Activated T-cell treated with anti-CD3 and anti-CD28 coated beads for 4 hours (primary cell): ENCODE data around the gene FKBP5.
"Not testable (repeated sequence)": the region's sequence is repeated elsewhere in the genome, so short reads cannot be mapped to it uniquely, and the experiment has no call there.

Source experiments
- DNase-seq: peaks from one replicate; pipeline ENCODE4 v3.0.0-alpha.2; 2020

FKBP5 gene

GRCh38 chr6:35580836-35581235 lies 107.9 kb downstream of the FKBP5 start:
- DNase-seq = no peak

DNA sequence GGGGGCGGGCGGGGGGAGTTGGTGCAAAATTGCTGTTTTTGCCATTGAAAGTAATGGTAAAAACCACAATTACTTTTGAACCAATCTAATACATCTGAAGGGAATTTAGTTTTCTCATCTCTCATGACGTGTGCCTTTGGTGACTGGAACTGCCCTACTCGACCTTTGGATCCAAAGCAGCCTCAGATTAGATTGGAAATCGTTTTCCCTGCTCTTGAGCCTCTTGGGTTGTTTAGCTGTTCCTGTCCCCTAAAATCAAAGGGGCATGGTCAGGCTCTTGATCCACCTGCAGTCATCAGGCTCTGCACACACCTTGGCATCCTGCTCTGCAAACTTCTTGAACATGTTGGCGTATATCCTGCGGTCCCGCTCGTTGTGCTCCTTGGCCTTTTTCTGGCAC lies 112.0 kb downstream of the FKBP5 start:
- DNase-seq = no peak

DNA sequence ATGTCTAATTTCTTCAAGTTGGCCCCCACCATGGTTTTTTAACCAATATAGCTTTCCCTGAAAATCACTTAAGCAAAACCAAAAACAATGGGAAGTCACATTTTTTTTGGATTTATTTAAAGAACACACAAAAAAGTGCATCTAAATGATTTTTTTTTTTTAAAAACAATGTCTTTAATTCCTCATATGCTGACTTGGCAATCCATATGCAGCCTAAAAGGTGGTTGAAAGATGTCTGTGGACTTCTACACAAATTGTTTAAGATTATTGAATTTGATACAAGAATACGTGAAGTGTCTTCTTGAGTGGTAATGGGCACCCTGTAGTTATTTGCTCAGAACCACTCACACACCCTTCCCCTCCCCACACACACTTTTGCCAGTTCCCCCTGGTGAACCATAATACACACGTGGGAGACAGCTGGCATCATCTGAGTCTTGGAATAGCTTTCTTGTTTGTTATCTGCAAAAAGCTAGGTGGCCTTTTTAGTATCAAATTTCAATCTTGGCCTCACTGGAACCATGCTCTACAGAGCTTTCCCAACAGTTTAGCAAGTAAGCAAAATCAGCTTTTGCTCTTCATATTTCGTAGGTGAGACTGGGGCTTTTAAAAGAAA lies 115.1 kb downstream of the FKBP5 start:
- no peak for DNase-seq

DNA sequence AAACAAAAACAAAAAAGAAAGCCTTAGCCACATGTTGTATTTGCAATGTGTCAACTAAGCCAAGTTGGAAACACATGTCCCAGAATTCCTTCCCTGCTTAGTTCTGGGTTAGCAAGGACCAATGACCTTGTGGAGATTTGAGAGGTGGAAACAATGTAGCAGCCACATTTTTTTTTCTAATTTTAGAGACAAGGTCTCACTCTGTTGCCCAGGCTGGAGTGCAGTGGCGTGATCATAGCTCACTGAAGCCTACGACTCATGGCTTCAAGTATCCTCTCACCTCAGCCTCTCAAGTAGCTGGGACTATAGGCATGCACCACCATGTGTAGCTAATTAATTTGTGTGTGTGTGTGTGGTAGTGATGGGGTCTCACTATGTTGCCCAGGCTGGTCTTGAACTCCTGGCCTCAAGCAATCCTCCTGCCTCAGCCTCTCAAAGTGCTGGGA lies 117.8 kb downstream of the FKBP5 start:
- not testable (repeated sequence) for DNase-seq

DNA sequence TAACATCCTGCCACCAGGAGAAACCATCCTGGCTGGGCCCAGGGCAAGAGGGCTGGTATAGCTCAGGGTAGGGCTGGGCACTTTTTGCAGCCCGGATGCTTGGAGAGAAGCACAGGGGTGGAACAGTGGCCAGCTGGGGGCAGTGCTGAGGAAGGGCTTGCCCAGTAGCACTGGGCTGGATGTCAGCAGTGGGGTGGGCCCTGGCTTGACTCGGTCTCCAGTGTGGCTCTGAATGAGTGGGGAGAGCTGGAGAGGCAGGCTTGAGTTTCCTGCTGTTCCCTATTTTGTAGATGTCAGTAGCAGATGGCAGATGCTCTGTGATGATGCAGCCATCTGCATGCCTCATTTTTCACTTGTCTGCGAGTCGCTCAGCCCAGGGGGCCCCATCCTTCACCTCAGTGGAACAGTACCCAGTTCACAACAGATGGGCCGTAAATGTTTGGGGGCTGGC lies 119.7 kb downstream of the FKBP5 start:
- DNase-seq = no peak

DNA sequence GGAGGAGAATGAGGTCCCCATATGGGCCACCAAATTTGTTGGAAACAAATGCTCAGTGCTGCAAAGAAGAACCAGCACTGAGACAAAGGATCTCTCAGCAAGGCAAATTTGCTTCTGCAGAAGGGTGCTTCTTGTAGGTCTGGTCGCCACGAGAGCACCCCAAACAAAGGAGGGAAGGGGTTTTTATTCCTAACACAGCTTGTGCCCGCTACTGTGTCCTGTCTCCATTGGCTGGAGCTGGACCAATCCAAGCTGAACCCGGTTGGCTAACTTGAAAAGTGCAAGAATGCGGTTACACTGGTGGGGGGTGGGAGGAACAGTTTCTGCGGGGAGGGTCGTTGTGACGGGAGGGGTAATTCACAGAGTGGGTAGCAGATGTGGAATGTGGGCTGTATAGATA lies 121.9 kb downstream of the FKBP5 start:
- no peak for DNase-seq

GRCh38 chr6:35564733-35565132 lies 124.0 kb downstream of the FKBP5 start:
- DNase-seq = no peak

DNA sequence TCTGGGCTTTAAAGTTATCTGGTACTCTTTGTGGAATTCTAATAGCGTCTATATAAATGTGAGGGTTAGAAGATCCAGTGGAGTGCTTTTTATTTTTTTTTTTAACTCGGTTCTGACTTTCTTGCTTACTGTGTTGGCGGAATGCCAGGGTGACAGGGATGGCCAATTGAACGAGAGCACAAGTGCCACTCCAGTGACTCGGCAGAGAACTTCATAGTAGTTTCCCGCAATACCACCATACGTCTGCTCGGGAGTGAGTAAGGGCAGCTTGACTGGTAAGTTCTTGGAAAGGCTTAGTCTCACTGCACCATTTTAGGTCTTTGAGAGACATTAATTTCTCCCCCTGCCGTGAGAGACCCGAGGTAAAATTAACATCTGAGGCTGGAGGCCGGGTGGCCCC lies 126.7 kb downstream of the FKBP5 start:
- no peak for DNase-seq

- DNase-seq = no peak
These were observed 127.6 kb downstream of the FKBP5 start for GRCh38 chr6:35561113-35561512.

DNA sequence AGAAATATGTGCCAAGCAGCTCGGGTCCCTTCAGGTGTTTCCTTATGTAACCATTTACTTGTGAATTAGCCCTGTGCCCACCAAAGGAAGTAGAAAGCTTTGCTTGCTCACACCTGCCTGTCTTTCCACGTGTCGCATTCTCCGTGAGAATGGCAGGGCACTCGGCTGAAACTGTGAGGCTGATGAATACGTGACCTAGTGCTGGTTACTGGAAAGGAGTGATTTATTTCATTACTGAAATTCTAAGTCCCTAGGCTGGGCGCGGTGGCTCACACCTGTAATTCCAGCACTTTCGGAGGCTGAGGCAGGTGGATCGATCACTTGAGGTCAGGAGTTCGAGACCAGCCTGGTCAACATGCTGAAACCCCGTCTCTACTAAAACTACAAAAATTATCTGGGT lies 130.1 kb downstream of the FKBP5 start:
- no peak for DNase-seq

DNA sequence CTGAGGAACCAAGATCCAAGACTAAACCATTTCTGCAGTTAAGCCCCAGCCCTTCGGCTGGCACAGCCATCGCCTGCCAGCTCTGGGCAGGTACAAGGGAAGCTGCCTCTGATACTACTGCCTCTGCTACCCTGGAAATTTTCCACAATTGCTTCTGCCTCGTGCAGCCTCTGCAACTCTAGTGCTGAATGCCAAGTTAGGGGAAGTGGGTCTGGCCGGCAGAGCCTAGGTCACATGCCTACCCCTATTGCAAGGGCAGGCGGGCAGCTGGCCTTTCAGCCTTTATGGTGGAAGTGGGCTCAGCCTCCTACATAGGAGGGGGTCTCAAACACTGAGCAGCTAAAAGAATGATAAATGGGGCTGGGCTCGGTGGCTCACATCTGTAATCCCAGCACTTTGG lies 131.5 kb downstream of the FKBP5 start:
- no peak for DNase-seq

GRCh38 chr6:35554811-35555210 lies 133.9 kb downstream of the FKBP5 start:
- no peak for DNase-seq

- no peak for DNase-seq
These were observed 135.4 kb downstream of the FKBP5 start for GRCh38 chr6:35553315-35553714.

DNA sequence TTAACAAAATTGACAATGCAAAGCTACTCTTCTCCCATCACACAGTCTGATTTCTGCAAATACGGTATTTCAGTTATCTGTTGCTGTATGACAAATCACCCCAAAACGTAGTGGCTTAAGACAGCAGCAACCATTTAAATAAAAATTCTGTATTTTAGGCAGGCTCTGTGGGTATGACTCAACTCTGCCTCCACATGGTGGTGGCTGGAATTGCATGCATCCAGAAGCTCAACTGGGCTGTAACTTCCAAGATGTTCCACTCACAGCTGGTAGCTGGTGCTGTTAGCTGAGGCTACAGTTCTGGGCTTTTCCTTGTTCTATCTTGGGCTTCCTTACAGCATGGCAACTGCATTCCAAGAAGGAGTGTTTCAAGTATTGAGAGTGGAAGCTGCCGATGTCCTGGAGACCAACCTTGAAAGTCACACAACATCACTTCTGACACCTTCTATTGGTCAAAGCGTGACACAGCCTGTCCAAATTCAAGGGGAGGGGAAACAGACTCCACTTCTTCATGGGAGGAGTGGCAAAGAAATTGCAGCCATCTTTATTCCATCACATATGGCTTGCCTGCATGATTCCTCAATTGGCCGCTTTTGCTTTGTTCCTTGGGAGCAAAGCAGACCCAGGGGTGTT lies 136.3 kb downstream of the FKBP5 start:
- DNase-seq = peak; percentile 58

DNA sequence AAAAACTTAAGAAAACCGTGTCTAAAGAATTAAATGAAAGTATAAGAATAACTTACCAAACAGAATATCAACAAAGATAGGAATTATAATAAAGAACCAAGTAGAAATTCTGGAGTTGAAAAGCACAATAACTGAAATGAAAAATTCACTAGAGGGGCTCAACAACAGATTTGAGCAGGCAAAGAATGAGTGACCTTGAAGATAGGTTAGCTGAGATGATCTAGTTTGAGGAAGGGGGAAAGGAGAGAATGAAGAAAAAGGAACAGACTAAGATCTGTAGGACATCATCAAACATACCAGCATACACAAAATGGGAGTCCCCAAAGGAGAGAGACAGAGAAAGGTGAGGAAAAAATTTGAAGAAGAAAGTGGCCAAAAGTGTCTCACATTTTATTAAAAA lies 138.3 kb downstream of the FKBP5 start:
- DNase-seq = no peak

GRCh38 chr6:35547676-35548075 lies 141.0 kb downstream of the FKBP5 start:
- no peak for DNase-seq

GRCh38 chr6:35544769-35545361 lies 143.8 kb downstream of the FKBP5 start:
- no peak for DNase-seq

DNA sequence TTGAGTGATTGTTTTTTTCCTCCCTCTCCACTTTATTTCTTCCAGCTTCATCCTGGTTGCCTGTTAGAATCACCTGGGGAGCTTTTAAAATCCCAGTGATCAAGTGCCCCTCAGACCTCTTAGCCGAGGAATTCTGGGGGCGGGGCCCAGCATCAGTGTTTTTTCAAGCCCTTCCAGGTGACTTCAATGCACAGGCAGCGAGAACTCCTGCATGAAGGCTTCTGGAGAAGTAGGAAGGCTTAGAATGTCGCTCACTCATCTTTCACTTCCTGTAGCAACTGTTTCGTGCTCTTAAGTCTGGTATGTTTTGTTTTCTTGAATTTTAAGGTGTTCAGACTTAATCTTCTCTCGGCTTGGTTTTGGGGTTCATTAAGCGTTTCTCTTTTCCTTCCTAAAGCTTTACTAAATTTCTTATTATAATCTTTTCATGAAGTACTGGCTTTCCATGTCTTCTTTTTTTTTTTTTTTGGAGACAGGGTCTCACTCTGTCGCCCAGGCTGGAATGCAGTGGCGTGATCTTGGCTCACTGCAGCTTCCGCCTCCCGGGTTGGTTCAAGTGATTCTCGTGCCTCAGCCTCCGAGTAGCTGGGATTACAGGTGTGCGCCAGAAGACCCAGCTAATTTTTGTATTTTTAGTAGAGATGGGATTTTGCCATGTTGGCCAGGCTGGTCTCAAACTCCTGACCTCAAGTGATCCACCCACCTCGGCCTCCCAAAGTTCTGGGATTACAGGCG lies 145.1 kb downstream of the FKBP5 start:
- DNase-seq = no peak

DNA sequence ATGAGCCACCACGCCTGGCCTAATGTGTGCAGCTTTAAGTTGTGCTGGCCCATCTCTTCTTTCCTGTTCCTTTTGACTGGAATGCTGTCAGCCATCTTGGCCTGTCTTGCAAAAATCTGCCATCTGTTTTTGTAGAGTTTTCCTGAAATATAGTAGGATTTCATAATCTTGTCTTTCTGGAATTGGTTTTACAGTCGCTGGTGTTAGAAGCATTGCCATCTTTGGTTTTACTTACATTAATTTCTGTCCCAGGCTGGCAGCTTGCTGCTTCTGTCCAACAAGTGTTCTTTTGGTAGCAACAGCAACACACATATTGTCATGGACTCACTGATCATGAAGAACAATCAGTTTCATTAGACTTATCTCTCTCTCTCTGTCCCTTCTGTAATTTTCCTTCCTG lies 146.9 kb downstream of the FKBP5 start:
- DNase-seq = no peak

- no peak for DNase-seq
These were observed 149.5 kb downstream of the FKBP5 start for GRCh38 chr6:35539223-35539622.

- DNase-seq = not testable (repeated sequence)
These were observed 152.9 kb downstream of the FKBP5 start for GRCh38 chr6:35535847-35536246.

DNA sequence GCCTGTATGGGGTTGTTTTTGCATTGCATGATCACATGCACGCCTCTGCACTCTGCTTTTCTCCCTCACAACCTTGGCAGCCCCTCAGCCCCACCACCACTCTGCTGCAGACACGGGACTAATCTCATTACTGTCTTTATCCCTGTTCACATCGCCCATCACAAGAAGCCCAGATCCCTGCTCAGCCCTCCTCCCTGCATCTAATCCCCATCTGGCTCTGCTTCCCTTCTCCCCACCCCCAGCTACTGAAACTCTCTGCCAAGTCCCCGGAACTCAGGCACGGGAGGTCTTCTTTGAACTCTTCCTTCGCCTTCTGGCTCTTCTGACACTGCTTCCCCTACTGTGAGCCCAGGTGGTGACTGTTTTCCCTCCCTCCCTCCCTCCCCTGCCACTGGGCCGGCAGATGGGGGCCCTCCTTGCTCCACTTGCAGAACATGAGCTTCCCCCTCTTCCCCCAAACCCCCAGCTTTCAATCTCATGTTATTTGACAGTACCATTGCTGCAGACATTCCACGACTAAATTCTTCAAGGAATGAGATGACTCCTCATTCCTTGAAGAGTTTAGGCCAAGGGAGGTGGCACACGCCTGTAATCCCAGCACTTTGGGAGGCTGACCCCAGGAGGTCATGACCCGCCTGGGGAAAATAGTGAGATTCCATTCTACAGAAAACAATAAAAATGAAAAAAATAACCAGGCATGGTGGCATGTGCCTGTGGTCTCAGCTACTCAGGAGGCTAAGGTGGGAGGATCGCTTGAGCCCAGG lies 154.1 kb downstream of the FKBP5 start:
- DNase-seq = no peak

DNA sequence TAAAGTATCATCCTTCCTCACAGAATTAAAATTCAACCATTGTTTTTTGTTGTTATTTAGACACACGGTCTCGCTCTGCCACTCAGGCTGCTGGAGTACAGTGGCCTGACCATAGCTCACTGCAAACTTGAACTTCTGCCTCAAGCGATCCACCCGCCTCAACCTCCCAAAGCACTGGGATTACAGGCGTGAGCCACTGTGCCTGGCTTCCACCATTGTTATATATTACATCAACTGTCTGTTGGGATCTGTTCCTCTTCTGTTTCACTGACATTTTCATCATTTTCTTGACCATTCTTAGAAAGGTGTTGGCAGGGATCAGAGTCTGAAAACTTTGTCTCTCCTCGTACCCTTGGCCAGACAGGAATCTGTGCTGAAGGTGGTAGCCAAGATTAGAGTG lies 154.7 kb downstream of the FKBP5 start:
- no peak for DNase-seq
